Fibroblast of lung (primary cell): ENCODE measurements around the gene MAPK8IP3.

Experiments used
- EZH2 ChIP-seq: IDR thresholded peaks from 2 replicates; pipeline ENCODE4 v1.5.1; 2012; ENCODE audit warnings: low read length, control low read depth, mild to moderate bottlenecking; ENCODE audit errors: missing control alignments
- TF ChIP-seq, protein P1 (sequence below), 2 donors: IDR thresholded peaks in 1 of 2; conservative IDR thresholded peaks in 1 of 2; 1 replicate in 1 of 2; 2 replicates in 1 of 2; pipeline ENCODE4 v1.5.1; 2011 to 2012; ENCODE audit warnings: low read length in 2 of 2, control low read depth in 1 of 2, inconsistent platforms in 1 of 2, low read depth in 1 of 2, mild to moderate bottlenecking in 1 of 2

- TF ChIP-seq, protein P1, sequence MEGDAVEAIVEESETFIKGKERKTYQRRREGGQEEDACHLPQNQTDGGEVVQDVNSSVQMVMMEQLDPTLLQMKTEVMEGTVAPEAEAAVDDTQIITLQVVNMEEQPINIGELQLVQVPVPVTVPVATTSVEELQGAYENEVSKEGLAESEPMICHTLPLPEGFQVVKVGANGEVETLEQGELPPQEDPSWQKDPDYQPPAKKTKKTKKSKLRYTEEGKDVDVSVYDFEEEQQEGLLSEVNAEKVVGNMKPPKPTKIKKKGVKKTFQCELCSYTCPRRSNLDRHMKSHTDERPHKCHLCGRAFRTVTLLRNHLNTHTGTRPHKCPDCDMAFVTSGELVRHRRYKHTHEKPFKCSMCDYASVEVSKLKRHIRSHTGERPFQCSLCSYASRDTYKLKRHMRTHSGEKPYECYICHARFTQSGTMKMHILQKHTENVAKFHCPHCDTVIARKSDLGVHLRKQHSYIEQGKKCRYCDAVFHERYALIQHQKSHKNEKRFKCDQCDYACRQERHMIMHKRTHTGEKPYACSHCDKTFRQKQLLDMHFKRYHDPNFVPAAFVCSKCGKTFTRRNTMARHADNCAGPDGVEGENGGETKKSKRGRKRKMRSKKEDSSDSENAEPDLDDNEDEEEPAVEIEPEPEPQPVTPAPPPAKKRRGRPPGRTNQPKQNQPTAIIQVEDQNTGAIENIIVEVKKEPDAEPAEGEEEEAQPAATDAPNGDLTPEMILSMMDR (conservative IDR thresholded peaks at IDR 0.05 in 1 of 2, IDR thresholded peaks at IDR 0.05 in 1 of 2; ENCODE audit: low read depth in 1 of 2, low read length in 2 of 2) = no peak
- no peak for TF ChIP-seq EZH2
Observed at GRCh38 chr16:1782408-1783264, 76.6 kb downstream of the MAPK8IP3 start, which contains the start of the genes NUBP2 and SPSB3.
